Endothelial cell of umbilical vein (primary cell): ENCODE results near the gene PDE8B. TPM values are rescaled to one million over a fixed set of nuclear protein-coding genes. Genes with fewer than 3 reads are reported as not detected.

Experiments
- BruUV-seq: library from RNA; stranded (reverse); fragments of 400-500 nt; replicated peaks from 2 replicates; lab custom pipeline; 2021; lab: Mats Ljungman, UMichigan
- CTCF ChIA-PET: fragments of 300-600, 350-600 bp; sonication (Branson Sonifier 250); formaldehyde crosslinking; loops from one replicate; lab custom pipeline; 2021; ENCODE audit warnings: antibody characterized with exemption, inconsistent platforms; lab: Charles Lee
- POLR2A ChIA-PET: fragments of 300-600, 350-600 bp; sonication (Branson Sonifier 250); formaldehyde crosslinking; loops from one replicate; lab custom pipeline; 2021; ENCODE audit warnings: antibody characterized with exemption, inconsistent platforms; lab: Charles Lee
- DNase-seq: peaks from one replicate; pipeline ENCODE4 v3.0.0-alpha.2; 2011; ENCODE audit warnings: low read depth, low spot score
- FAIRE-seq: peaks from 2 replicates; lab custom pipeline; 2011; peaks lifted over from hg19 to GRCh38; lab: Jason Lieb, UNC
- H2AFZ ChIP-seq: 2 replicates; pipeline ENCODE4 v1.6.0; 2012; ENCODE audit warnings: low read depth, low read length, control low read depth, inconsistent platforms
- H3K27ac ChIP-seq: 2 replicates; pipeline ENCODE4 v1.5.1; 2011; ENCODE audit warnings: low read depth, mild to moderate bottlenecking, control low read depth, low read length, moderate library complexity; ENCODE audit not compliant: insufficient read depth
- H3K27me3 ChIP-seq, 2 experiments: 2 replicates each; pipeline versions ENCODE4 v1.6.0 to v1.6.1; 2011; ENCODE audit warnings: low read length in 2 of 2, mixed read lengths in 1 of 2; ENCODE audit not compliant: control insufficient read depth in 2 of 2, insufficient read depth in 2 of 2
- H3K36me3 ChIP-seq, 2 experiments: 2 replicates in 1 of 2; 3 replicates in 1 of 2; pipeline ENCODE4 v1.5.1; 2011; ENCODE audit warnings: low read length in 2 of 2, mild to moderate bottlenecking in 1 of 2, moderate library complexity in 1 of 2; ENCODE audit not compliant: control insufficient read depth in 2 of 2, insufficient read depth in 2 of 2; ENCODE audit errors: extremely low read depth in 1 of 2
- H3K4me1 ChIP-seq: 3 replicates; pipeline ENCODE4 v1.5.1; 2011; ENCODE audit warnings: mild to moderate bottlenecking, low read length; ENCODE audit not compliant: control insufficient read depth, insufficient read depth; ENCODE audit errors: extremely low read depth
- H3K4me2 ChIP-seq: 2 replicates; pipeline ENCODE4 v1.6.1; 2011; ENCODE audit warnings: low read length, control low read depth, mixed read lengths; ENCODE audit not compliant: insufficient read depth
- H3K4me3 ChIP-seq, 3 experiments: fragments of 200-600 bp in 1 of 3; sonication (generic), shearing (Covaris generic) in 1 of 3; replicated peaks in 1 of 3; 2 replicates each; pipeline ENCODE4 v1.5.1; 2011 to 2016; ENCODE audit warnings: control low read depth in 3 of 3, low read length in 3 of 3, mild to moderate bottlenecking in 2 of 3, inconsistent platforms in 1 of 3, low read depth in 1 of 3, moderate library complexity in 1 of 3; ENCODE audit not compliant: insufficient read depth in 1 of 3
- H3K79me2 ChIP-seq: 2 replicates; pipeline ENCODE4 v1.6.0; 2012; ENCODE audit warnings: low read length, inconsistent platforms; ENCODE audit not compliant: control insufficient read depth, insufficient read depth
- H3K9ac ChIP-seq: replicated peaks from 2 replicates; pipeline ENCODE3; 2011; ENCODE audit warnings: low read length, control low read depth; ENCODE audit not compliant: insufficient read depth; ENCODE audit errors: extremely low read depth
- H3K9me1 ChIP-seq: replicated peaks from 3 replicates; pipeline ENCODE4 v1.6.0; 2011; ENCODE audit warnings: mild to moderate bottlenecking, low read length; ENCODE audit not compliant: control insufficient read depth, insufficient read depth; ENCODE audit errors: extremely low read depth
- H3K9me3 ChIP-seq: replicated peaks from 2 replicates; pipeline ENCODE4 v1.5.1; 2012; ENCODE audit warnings: low read length, inconsistent platforms; ENCODE audit not compliant: control insufficient read depth, insufficient read depth
- H4K20me1 ChIP-seq: replicated peaks from 2 replicates; pipeline ENCODE3; 2011; ENCODE audit warnings: mild to moderate bottlenecking, low read length; ENCODE audit not compliant: control insufficient read depth, insufficient read depth; ENCODE audit errors: extremely low read depth
- EZH2 ChIP-seq: IDR thresholded peaks from 2 replicates; pipeline ENCODE4 v1.6.1; 2012; ENCODE audit warnings: borderline replicate concordance, low read depth, mild to moderate bottlenecking, moderate library complexity, low read length, inconsistent platforms; ENCODE audit not compliant: severe bottlenecking
- FOS ChIP-seq: IDR thresholded peaks from 2 replicates; pipeline ENCODE4 v1.6.1; 2011; ENCODE audit warnings: mild to moderate bottlenecking, low read length, moderate library complexity, borderline replicate concordance; ENCODE audit not compliant: insufficient read depth
- GATA2 ChIP-seq: IDR thresholded peaks from 2 replicates; pipeline ENCODE4 v1.7.0; 2011; ENCODE audit warnings: low read depth, mild to moderate bottlenecking, moderate library complexity, mixed read lengths, low read length; ENCODE audit not compliant: insufficient read length, insufficient read depth
- JUN ChIP-seq: IDR thresholded peaks from 2 replicates; pipeline ENCODE4 v1.6.1; 2011; ENCODE audit warnings: borderline replicate concordance, low read depth; ENCODE audit not compliant: insufficient read length, insufficient read depth
- MYC ChIP-seq: IDR thresholded peaks from one replicate; pipeline ENCODE4 v1.6.1; 2011; ENCODE audit warnings: mild to moderate bottlenecking, low read depth, low read length
- POLR2A ChIP-seq: IDR thresholded peaks from 2 replicates; pipeline ENCODE4 v1.6.1; 2012; ENCODE audit warnings: low read depth, mild to moderate bottlenecking, control low read depth, low read length
- POLR2AphosphoS5 ChIP-seq: IDR thresholded peaks from 2 replicates; pipeline ENCODE4 v1.6.1; 2012; ENCODE audit warnings: low read depth, mild to moderate bottlenecking, control low read depth, low read length, moderate library complexity; ENCODE audit not compliant: insufficient read depth
- dilution Hi-C: fragments of 300-500 bp; cut with MboI; formaldehyde crosslinking; loops from one replicate; pipeline ENCODE4 v1.15.0; 2019; ENCODE audit warnings: low sequenced_read_pairs; ENCODE audit not compliant: extremely low pct_ligation_motif_present
- intact Hi-C: fragments of 100-400 bp; cut with micrococcal nuclease; formaldehyde crosslinking; loops from one replicate; pipeline ENCODE4 v1.10.0; 2022
- polyA plus RNA-seq, 4 experiments: library from polyadenylated mRNA; depleted of rRNA in 3 of 4; stranded (reverse) in 3 of 4; unstranded in 1 of 4; fragments of >200 nt; gene quantifications; 2 replicates each; pipeline versions ENCODE4 v1.2.1 to v1.2.3, GENCODE V29; 2011 to 2012; ENCODE audit warnings: missing spikeins in 1 of 4
- total RNA-seq: library from RNA; stranded (reverse); gene quantifications from 2 replicates; pipeline ENCODE4 v1.2.3, GENCODE V29; 2021
- TF ChIP-seq, protein P1 (sequence below), 2 donors: IDR thresholded peaks; 1 replicate in 1 of 2; 2 replicates in 1 of 2; pipeline ENCODE4 v1.5.1; 2011; ENCODE audit warnings: low read length in 2 of 2, mild to moderate bottlenecking in 2 of 2, moderate library complexity in 2 of 2, control low read depth in 1 of 2, inconsistent platforms in 1 of 2, low read depth in 1 of 2; ENCODE audit not compliant: insufficient read depth in 1 of 2; ENCODE audit errors: extremely low read depth in 1 of 2
- TF ChIP-seq, protein P2 (sequence below): IDR thresholded peaks from 2 replicates; pipeline ENCODE4 v1.6.1; 2011; ENCODE audit not compliant: insufficient read depth, insufficient read length

Gene PDE8B
- total and polyA plus RNA-seq, 2 donors (not counting 3 experiments of a cell fraction or from before 2014, with no cell fraction given) = not detected

DNA sequence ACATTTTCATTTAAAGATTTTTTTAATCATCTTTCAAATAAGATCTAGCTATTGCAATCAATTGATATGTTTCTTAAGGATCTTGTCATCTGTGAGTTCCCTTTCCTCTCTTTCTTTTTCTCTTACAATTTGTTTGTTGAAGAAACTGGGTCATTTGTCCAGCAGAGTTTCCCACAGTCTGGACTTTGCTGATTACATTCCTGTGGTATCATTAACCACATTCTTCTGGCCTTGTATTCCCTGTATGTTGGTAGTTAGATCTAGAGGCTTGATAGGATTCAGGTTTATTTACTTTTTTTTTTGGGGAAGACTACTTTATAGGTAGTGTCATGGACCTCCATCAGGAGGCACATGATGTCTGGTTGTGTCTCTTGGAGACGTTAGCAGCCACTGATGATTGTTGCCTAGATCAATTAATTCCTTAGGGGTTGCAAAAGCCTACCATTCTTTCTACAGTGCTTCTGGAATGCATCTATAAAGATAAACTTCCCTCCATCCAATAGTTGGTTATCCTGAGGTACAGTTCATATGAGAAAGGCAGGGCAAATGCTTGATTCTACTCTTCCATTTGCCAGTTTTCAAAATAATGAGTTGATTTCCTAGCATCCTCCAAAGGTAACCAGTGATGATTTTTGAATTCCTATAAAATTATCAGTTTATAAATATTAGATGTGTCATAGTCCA lies 14.3 kb downstream of the PDE8B start:
- H3K36me3 ChIP-seq = no peaks in the 10 kb centered on the region
- no peaks in the 10 kb centered on the region for H4K20me1 ChIP-seq
- CTCF ChIA-PET = no interaction called here
- intact Hi-C loops = no loop called here
- no peaks in the 10 kb centered on the region for H3K9me3 ChIP-seq
- H3K9me1 ChIP-seq = no peaks in the 10 kb centered on the region
- no peaks in the 10 kb centered on the region for H3K4me1 ChIP-seq
- H3K9ac ChIP-seq = no peak overlapping the region
- H3K4me3 ChIP-seq = no peak overlapping the region
- no peak for DNase-seq
- POLR2A ChIA-PET = no interaction called here
- no peaks in the 10 kb centered on the region for H3K79me2 ChIP-seq
- no TSS peak for BruUV-seq
- peaks cover 4 to 19% of the 10 kb centered on the region in 2 experiments for H3K27me3 ChIP-seq
- no peak for FAIRE-seq
- TF ChIP-seq, protein P1, sequence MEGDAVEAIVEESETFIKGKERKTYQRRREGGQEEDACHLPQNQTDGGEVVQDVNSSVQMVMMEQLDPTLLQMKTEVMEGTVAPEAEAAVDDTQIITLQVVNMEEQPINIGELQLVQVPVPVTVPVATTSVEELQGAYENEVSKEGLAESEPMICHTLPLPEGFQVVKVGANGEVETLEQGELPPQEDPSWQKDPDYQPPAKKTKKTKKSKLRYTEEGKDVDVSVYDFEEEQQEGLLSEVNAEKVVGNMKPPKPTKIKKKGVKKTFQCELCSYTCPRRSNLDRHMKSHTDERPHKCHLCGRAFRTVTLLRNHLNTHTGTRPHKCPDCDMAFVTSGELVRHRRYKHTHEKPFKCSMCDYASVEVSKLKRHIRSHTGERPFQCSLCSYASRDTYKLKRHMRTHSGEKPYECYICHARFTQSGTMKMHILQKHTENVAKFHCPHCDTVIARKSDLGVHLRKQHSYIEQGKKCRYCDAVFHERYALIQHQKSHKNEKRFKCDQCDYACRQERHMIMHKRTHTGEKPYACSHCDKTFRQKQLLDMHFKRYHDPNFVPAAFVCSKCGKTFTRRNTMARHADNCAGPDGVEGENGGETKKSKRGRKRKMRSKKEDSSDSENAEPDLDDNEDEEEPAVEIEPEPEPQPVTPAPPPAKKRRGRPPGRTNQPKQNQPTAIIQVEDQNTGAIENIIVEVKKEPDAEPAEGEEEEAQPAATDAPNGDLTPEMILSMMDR (IDR thresholded peaks at IDR 0.05; ENCODE audit: extremely low read depth in 1 of 2, insufficient read depth in 1 of 2, low read depth in 1 of 2, low read length in 2 of 2) = no peak
- TF ChIP-seq, protein P2, sequence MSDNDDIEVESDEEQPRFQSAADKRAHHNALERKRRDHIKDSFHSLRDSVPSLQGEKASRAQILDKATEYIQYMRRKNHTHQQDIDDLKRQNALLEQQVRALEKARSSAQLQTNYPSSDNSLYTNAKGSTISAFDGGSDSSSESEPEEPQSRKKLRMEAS = no peak
- TF ChIP-seq POLR2AphosphoS5 (no peak), GATA2 (no peak), MYC (no peak), FOS (no peak), JUN (no peak), EZH2 (no peak), POLR2A (no peak)
- H3K27ac ChIP-seq = no peak overlapping the region
- H2AFZ ChIP-seq = no peak overlapping the region
- dilution Hi-C loops = no loop called here
- H3K4me2 ChIP-seq = no peak overlapping the region
